Right renal cortex interstitium (tissue), 3 donors: ENCODE results near the gene UGT2A1. TPM values are rescaled to one million over a fixed set of nuclear protein-coding genes. Genes with fewer than 3 reads are reported as not detected.
A peak's percentile ranks its signal among the peaks of the same experiment; 100 is the strongest.
"Not testable (repeated sequence)": the region's sequence is repeated elsewhere in the genome, so short reads cannot be mapped to it uniquely, and the experiment has no call there.

Experiments
- DNase-seq, 3 donors: peaks; one replicate each; pipeline ENCODE4 v3.0.0-alpha.2; 2013; ENCODE audit warnings: low read depth in 3 of 3, low spot score in 2 of 3
- polyA plus RNA-seq, 3 donors: library from polyadenylated mRNA; unstranded; fragments of 120-200 nt; gene quantifications; one replicate each; pipeline ENCODE4 v1.2.1, GENCODE V29; 2013; ENCODE audit not compliant: insufficient read length in 3 of 3

UGT2A1 gene
- polyA plus RNA-seq = 10 to 100 TPM in 1 of 3 donors, 1 to 10 TPM in 1, under 1 TPM in 1; 0.40 to 68.7 (median 3.3) TPM

- DNase-seq = no peak
These were observed at the start of gene UGT2A1 for GRCh38 chr4:69653147-69653546. TSS of gene UGT2A1 (minus strand) at chr4:69653247. CDS start at chr4:69647644, 5,603 bp downstream.

- no peak for DNase-seq
These were observed 49.2 kb upstream of the UGT2A1 start for GRCh38 chr4:69702201-69702600.

GRCh38 chr4:69701696-69702095 lies 48.6 kb upstream of the UGT2A1 start:
- DNase-seq = no peak

- DNase-seq = no peak
These were observed 44.6 kb upstream of the UGT2A1 start for GRCh38 chr4:69697536-69698242.

GRCh38 chr4:69689599-69689998 lies 36.6 kb upstream of the UGT2A1 start:
- DNase-seq = peak; percentile 5 to 10 (median 8)

GRCh38 chr4:69684804-69685203 lies 31.8 kb upstream of the UGT2A1 start:
- DNase-seq = no peak

GRCh38 chr4:69668680-69669079 lies 15.6 kb upstream of the UGT2A1 start:
- no peak for DNase-seq

- DNase-seq = not testable (repeated sequence)
These were observed 11.0 kb upstream of the UGT2A1 start for GRCh38 chr4:69664009-69664408.

GRCh38 chr4:69661130-69661803 lies 8.2 kb upstream of the UGT2A1 start:
- DNase-seq = not testable (repeated sequence)

GRCh38 chr4:69658133-69658532 lies 5.1 kb upstream of the UGT2A1 start:
- no peak for DNase-seq

GRCh38 chr4:69656653-69657158 lies 3.7 kb upstream of the UGT2A1 start:
- DNase-seq = no peak

- no peak for DNase-seq
These were observed 2.2 kb downstream of the UGT2A1 start for GRCh38 chr4:69650872-69651271.

GRCh38 chr4:69649629-69650028 lies 3.4 kb downstream of the UGT2A1 start:
- DNase-seq = no peak

GRCh38 chr4:69649207-69649606 lies 3.8 kb downstream of the UGT2A1 start:
- DNase-seq = no peak

GRCh38 chr4:69642961-69643360 lies 10.1 kb downstream of the UGT2A1 start:
- no peak for DNase-seq

- no peak for DNase-seq
These were observed 12.8 kb downstream of the UGT2A1 start for GRCh38 chr4:69640289-69640688.

GRCh38 chr4:69639542-69639941 lies 13.5 kb downstream of the UGT2A1 start, which contains the start of gene UGT2A2:
TSS of gene UGT2A2 (minus strand) at chr4:69639642. CDS start at chr4:69639640, 2 bp downstream.
- no peak for DNase-seq

- peak; percentile 8 to 21 (median 18) for DNase-seq
These were observed 35.9 kb downstream of the UGT2A1 start for GRCh38 chr4:69617083-69617694.

- DNase-seq = no peak
These were observed 42.6 kb downstream of the UGT2A1 start for GRCh38 chr4:69610484-69610883.

GRCh38 chr4:69601065-69601464 lies 52.0 kb downstream of the UGT2A1 start:
- DNase-seq = no peak

GRCh38 chr4:69600013-69600412 lies 53.0 kb downstream of the UGT2A1 start:
- DNase-seq = no peak
